Muscle of arm (tissue), 14 donors: ENCODE data around the gene EPHA10. TPM values are rescaled to one million over a fixed set of nuclear protein-coding genes. Genes with fewer than 3 reads are reported as not detected.

Experiments used
- DNase-seq: peaks from one replicate; pipeline ENCODE4 v3.0.0-alpha.2; 2013
- long read RNA-seq, 11 donors: transcript quantifications; one replicate each; lab custom pipeline, GENCODE V29; 2026
- polyA plus RNA-seq, 12 donors: library from polyadenylated mRNA; unstranded; fragments of 120-200 nt; gene quantifications; one replicate each; pipeline ENCODE4 v1.2.1, GENCODE V29; 2013; ENCODE audit not compliant: insufficient read length in 12 of 12

Gene EPHA10
- polyA plus RNA-seq: under 1 TPM in 6 of 12 donors, not detected in 6; 0.04 to 0.24 (median 0.11) TPM
- long read RNA-seq, donor 1: 0 reads
- long read RNA-seq, donor 2: 0 reads
- long read RNA-seq, donor 3: 0 reads
- long read RNA-seq, donor 4: 0 reads
- long read RNA-seq, donor 5: 0 reads
- long read RNA-seq, donor 6: 0 reads
- long read RNA-seq, donor 7: 0 reads
- long read RNA-seq, donor 8: 0 reads
- long read RNA-seq, donor 9: 0 reads
- long read RNA-seq, donor 10: 0 reads
- long read RNA-seq, donor 11: 0 reads

DNA sequence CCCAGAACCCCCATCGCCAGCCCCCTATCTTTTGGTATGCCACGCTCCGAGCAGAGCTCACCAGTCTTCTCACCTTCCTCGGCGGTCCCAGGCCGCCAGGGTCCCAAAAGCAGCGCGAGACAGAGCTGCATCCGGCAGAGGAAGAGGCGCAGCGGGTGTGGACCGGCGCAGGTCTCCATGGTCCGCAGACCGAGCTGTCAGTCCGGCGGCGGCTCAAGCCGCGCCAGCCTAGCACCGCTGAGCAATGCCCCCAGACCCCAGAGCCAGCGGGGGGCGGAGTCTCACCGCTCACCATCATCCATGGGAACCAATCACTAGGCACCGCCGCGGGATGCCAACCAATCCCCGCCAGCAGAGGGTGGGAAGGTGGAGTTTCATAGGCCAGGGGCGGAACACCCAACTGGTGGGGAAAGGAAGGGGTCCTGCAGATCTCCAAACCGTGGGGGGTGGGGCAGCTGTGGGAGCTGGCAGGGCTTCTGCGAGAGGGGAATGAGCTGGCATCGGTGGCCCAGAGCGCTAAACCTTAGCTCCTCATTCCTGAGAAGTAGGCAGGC lies at the start of gene EPHA10:
TSS of gene EPHA10 (minus strand) at position 233 of the 554 bp plus-strand sequence. CDS start at position 179, 54 bp downstream.
- no peak for DNase-seq

DNA sequence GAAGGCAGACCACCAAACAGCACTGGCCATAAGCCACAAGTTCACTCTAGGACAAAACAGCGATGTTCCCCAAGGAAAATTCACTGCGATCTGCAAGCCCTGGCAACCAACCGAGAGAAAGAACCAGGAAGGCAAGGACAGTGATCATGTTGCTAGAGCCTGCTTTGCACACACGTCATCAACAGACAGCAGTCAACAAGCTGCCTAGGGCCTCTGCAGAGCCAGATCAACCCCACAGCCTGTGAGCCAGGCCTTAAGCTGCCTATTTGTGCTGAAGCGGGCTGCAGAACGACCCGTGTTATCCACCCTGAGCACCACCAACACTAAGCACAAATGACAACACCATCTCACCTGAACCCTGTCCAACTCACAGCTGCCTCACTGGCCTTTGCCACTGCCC lies 49.3 kb upstream of the EPHA10 start:
- peak; percentile 21 for DNase-seq

DNA sequence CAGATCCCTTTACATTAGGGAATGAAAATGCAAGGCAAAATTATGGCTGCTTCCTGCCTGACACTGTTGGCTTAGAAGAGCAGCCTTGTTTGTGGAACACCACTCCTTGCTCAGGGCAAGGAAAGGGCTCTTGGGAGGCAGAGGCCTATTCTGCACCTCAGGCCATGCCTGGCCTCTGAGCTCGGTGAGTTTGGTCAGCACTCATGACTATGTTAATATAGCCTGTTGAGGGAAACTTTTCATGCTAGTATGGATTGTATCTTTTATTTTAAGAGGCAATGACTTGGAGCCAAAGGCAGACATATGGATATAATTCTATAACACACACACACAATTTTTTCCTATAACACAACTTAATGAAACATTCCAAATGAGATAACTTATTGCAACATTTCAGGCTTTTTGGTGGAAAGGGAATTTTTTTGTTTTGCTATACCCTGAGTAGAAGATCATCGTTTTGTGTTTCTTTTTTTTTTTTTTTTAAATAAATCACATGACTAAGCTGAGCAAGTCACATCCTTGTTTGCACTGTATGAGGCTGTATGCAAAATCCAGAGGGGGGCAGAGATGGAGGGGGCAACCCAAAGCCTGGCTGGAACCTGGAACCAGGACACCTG lies 48.7 kb upstream of the EPHA10 start:
- peak; percentile 34 for DNase-seq

DNA sequence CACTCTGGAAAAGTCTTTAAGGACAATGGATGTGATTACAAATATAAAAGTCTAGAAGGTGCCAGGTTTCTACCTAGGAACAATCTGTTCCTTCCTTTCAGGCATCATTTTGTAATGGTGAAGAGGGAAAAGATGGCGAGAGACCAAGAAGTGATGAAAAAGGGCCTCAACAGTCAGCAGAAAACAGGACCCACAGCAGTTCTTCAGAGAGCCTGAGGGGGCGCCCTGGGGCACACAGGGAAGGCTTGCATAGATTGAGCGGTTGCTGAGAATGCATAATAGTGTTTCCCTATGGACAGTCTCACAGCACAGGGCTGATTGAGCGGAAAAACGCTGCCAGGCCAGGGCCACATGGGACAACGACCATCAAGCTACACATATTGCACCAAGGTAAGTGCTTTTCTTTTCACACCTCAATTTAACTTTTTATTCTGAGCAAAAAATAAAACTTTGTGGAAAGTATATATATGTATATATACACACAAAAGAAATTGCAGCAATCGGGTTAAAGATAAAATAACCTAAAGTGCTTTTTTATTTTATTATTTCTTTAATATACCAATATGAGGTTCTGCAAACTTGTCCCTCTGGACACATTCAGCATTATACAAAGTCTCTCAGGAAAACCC lies 46.2 kb upstream of the EPHA10 start:
- DNase-seq: peak; percentile 62

DNA sequence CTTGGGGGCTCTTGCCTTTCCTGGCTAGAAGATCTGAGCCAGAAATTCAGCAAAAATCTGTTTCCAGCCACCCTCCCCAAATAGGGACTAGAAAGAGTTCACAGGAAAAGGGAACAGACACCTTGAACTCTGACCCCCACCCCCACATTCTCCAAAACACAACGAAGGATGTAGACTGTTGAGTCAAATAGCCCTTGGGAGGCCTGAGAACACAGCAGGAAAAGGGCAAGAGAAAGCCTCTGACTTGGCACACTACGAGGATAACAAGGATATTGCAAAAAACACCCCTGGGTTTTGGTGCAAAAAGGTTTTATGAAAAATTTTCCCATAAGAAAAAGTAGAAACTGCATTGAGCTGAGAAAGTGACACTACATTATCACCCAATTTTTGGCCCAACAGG lies 45.0 kb upstream of the EPHA10 start:
- no peak for DNase-seq

DNA sequence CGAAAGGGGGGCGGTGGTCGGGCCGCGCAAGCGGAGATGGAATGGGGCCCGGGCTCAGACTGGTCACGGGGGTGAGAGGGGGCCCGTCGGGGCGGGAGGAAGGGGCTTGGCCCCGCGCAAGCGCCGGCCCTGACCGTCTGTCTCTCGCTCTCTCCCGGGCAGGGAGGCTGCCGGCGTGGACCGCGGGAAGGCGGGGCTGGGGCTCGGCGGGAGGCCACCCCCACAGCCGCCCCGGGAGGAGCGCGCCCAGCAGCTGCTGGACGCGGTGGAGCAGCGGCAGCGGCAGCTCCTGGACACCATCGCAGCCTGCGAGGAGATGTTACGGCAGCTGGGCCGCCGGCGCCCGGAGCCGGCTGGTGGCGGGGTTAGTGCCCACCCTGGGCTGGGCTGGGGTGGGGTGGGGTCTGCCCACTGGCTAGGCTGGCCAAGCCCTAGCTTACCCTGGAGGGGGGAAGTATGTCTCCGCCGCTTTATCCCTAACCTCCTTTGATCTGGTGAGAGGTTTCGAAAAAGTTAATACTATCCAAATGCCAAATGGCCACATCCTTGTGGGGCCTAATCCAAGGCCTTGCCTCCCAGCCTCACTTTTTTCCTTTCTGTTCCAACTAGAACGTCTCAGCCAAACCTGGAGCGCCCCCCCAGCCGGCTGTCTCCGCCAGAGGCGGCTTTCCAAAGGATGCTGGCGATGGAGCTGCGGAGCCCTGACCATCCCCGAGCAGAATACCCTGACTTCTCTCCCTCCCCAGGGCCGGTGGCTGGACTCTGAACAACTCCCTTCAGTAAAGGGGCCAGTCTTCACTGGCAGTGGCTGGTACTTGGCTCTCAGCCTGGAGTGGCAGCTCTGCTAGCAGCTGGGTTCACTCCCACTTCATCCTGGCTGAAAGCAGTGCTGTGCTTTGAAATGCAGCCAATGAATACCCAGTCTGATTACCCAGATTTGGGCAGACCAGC lies 43.7 kb upstream of the EPHA10 start:
- peak; percentile 52 for DNase-seq

DNA sequence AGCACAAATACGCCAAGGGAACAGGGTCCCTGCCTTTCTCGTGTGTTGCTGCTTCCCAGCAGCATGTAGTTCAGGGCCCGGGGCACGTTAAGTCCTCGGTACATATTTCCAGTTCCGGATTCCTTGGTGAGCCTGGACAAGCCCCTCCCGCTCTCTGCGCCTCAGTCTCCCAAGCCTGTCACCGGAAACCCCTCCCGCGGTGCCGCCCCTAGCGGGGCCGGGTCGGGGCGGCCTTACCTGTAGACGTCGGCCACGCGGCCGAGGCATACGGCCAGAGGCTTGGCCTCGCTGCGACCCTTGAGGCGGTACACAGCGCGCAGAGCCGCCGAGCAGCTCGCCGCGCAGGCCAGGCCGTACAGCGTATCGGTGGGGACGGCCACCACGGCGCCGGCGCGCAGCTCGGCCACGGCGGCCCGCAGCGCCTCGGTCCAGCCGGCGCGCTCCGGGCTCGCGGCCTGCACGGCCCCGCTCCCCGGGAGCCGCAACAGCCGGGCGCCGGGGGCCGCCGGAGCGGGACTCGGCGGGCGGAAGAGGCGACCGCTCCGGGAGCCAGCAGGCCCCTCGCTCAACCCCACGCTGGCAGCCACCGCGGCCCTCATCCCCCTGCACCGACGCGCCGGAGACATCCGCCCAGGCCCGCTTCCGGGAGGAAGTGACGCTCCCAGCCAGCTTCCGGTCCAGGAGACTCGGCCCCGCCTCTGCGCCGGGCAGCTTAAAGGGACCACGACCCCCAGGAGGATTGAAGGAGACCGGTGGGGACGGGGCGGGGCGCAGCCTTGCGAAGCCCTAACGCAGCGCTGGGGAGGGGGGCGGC lies 42.8 kb upstream of the EPHA10 start, which contains the start of the genes C1orf122 and YRDC:
TSS of gene C1orf122 (plus strand) at position 236 of the 814 bp plus-strand sequence. CDS start 615 bp downstream, outside the sequence.
TSS of gene YRDC (minus strand) at position 654 of the 814 bp plus-strand sequence. CDS start at position 626, 28 bp downstream.
- peak; percentile 94 for DNase-seq

DNA sequence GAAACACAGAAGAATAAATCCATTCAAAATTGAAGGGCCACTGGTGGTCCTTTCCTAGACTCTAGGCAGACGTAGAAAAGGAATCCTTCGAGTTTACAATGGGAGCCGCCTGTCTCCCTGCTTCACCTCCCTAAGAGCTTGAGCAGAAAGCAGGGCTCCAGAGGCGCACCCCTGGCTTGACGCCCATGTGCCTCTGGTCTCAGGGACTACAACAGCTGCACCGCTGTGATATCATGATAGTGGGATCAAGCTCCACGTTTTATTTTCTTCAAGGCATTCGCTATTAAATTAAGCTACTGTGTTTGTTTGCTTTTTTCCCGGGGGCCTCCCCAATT lies 42.3 kb upstream of the EPHA10 start:
- DNase-seq: no peak

DNA sequence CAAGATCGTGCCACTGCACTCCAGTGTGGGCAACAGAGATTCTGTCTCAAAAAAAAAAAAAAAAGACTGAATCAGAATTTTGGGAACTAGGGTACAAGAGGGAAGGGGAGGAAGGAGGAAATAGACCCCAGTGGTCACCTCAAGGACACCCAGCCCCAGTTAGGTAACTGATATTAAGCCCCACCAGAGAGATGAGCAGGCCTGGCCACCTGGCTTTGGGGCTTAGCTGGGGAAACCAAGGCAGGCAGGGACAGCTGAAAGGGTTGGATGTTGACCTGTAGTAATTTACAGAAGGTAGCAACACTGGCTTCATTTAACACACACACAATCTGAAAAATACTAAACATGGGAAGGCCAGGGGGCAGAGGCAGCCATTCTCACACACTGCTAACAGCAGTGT lies 37.5 kb upstream of the EPHA10 start:
- DNase-seq: no peak

DNA sequence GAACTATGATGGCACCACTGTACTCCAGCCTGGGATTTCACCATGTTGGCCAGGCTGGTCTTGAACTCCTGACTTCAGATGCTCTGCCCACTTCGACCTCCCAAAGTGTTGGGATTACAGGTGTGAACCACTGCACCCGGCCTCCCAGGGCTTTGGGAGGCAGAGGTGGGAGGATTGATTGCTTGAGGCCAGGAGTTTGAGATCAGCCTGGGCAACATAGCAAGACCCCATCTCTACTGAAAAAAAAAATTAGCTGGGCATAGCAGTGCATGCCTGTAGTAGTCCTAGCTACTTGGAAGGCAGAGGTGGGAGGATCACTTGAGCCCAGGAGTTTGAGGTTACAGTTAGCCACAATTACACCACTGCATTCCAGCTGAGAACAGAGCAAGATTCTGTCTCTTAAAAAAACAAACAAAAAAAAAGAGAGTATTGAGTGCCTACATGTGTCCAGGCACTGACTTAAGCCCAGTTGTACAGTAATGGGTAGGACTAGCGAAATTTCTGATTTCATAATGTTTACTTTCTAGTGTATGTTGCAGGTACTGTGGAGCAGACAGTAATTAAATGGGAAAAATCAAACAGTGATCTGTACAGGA lies 32.9 kb upstream of the EPHA10 start:
- DNase-seq: no peak

DNA sequence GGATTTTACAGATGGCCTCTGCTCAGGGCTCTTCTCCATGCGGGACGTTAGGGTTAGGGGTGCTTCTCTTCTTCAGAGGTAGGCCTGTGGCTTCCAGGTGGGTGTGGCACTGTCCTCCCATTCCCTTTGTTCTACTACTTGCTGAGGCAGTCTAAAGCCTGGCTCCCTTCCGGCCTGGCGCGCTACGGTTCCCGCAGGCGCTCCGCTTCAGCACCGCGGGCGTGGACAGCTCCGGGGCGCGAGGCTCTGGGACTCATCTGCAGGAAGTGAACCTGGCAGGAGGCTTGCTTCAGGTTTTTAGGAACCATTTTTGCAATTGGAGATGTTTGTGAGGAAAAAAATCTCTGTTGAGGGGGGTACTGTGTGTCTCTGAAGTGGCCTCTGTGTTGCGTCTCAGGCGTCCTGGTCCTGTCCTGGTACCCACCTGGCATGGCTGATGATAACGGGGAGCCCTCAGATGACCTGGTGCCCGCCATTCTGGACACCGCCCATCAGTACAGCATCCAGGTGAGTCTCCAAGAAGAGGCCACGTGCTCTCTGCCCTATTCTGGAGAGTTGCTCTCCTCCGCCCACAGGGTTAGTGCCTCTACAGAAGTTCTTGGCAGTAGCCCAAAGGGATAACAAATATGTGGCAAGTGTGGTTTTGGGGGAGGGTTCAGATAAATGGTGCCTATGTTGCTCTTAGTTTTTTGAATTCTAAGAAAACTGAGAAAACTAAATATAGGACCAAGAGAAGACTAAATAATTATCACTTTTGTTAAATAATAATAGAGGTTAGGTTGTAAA lies 30.6 kb upstream of the EPHA10 start:
- DNase-seq: peak; percentile 65

DNA sequence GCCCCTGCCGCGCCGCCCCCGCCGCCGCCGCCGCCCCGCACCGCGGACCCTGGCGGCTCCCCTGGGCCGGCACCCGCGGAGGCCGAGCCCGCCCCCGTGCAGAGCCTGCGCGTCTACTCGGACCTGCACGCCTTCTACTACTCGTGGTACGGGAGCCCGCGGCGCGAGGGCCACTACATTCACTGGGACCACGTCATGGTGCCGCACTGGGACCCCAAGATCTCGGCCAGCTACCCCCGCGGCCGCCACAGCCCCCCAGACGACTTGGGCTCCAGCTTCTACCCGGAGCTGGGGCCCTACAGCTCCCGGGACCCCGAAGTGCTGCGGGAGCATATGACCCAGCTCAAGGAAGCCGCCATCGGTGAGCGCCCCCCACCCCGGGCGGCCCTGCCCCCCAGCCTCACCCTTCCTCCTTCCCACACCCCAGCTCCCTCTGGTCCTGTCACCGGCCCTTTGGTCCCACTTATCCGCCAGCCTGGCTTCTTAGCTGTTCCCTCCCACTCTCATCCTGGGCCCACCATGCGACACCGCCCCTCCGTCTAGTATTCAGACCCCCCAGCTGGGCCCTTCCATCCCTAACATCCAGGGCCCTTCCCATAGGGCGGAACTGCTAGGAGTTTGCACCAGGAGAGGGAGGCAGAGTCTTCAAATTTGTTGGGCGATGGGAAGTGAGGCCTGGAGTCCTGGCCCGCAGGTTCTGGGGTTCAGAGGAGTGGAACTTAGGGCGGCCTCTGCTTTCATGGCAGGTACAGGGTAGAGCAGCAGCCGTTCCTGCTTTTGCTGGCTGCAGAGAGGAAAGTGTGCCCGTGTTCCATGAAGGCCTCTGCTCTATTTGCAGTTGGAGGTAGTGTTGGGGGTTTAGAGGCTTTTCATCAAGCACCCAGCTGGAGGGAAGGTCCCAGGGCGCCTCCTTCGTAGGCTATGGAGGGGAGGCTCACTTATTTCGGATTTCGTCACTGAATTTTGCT lies 29.7 kb upstream of the EPHA10 start:
- DNase-seq: no peak

DNA sequence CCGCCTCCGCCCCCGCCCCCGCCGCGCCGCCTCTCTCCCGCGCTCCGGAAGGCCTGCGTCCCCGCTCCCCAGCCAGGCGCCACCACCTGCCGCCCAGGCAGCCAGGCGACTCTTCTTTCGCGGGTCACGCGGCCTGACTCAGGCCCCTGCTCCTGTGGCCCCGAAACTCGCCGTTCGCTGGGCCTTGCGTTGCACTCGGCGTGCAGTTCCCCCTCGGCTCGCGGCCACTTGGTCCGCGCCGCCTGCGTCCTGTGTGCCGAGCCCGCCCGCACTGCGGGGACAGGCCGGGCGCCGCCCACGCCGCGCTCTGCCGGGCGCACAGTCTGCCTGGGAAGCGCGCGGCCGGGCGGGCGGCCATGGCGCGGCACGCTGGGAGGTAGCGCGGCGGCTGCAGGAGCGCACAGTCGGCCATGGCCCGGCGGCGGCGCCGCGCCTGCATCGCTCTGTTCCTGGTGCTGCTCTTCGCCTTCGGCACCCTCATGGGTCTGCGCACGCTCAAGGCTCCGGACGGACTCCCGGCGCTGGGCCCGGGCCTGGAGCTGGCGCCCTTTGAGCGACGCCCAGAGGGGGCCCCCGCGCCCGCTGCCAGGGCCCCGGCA lies 29.0 kb upstream of the EPHA10 start, which contains the start of gene MANEAL:
TSS of gene MANEAL (plus strand) at position 75 of the 599 bp plus-strand sequence. CDS start at position 411, 336 bp downstream.
- peak; percentile 29 for DNase-seq

DNA sequence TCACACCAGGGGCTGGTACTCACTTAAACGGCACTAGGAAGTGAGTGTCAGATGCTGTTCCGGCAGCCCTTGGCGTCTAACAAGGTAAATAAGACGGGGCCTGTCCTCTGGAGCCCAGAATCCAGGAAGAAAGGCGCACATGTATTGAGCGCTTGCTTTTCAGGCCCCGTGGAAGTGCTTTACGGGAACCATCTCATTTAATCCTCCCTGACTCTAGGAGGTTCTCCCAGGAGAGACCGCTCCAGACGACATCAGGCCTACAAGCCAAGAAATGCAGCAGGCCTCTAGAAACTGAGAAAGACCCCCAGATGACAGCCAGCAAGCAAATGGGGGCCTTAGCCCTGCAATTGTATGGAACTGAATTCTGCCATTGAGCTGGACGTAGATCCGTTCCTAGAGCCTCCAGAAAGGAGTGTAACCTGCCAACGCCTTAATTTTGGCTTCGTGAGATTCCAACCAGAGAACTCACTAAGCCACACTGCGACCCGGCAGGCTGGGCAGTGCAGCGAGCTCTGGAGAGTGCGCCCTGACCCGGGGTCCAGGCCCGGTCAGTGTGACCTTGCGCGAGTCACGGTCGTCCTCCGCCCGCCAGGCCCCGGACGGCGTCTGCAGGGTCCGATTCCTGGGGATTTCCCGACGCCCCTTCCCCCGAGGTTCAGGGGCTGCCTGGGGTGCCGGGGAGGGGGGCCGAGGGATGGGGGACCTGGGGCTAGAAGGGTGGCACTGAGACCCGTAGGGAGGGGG lies 28.2 kb upstream of the EPHA10 start:
- DNase-seq: no peak

DNA sequence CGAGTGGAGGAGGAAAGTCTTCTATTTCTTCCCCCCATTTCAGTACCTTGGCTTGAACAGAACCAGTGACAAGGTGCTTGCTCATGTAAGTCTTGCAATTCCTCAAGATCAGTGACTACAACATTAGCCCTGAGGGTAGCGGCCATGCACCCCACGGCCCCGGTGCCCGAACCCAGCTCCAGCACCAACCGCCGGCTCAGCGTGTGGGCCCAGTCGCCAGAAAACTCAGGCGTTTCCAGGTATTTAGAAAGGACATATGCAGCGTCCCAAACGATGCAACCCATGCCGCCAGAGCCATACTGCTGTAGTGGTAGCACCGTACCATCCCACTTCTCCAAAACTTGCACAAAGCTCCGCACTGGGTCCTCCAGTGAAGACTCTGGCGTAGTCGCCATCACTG lies 17.6 kb upstream of the EPHA10 start:
- no peak for DNase-seq

DNA sequence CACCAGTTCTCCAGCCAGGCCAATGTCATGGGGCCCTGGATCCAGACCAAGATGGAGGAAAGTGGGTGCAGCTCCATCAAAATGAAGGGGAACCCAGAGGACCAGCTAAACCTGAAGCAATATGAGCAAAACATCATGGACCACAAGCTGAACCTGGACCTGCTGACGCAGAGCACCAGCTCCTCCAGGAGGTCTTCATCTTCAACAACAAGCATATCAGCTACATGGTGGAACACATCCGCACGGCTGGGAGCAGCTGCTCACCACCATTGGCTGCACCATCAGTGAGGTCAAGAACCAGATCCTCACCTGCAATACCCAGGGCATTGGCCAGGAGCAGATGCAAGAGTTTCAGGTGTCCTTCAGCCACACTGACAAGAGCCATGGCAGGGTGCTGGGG lies 13.7 kb upstream of the EPHA10 start:
- DNase-seq: no peak
